ENCODE results near the gene UPF1. TPM values are rescaled to one million over a fixed set of nuclear protein-coding genes. Genes with fewer than 3 reads are reported as not detected.

UPF1 gene
- total RNA-seq, 1 donor from 2014 or later: 57.8 TPM

GRCh38 chr19:18792661-18793060 lies 39.1 kb upstream of the UPF1 start:
- H3K36me3 Mint-ChIP-seq (ENCODE audit: low read depth, unreplicated experiment): peaks cover 5% of the 10 kb centered on the region
- FAIRE-seq: no peak
- Histone ChIP-seq H3K9me3 (ENCODE audit: insufficient read depth, low read depth, low read length) (no peaks in the 10 kb centered on the region), H3K4me1 (ENCODE audit: insufficient read depth, low read length) (peaks cover 9% of the 10 kb centered on the region), H3K36me3 (ENCODE audit: insufficient read depth, low read length) (no peaks in the 10 kb centered on the region), H2AFZ (ENCODE audit: low read depth, low read length) (no peak overlapping the region), H3K9ac (ENCODE audit: low read length) (no peak overlapping the region), H4K20me1 (ENCODE audit: insufficient read depth, low read length) (peaks cover 8% of the 10 kb centered on the region), H3K79me2 (ENCODE audit: insufficient read depth, low read length) (no peaks in the 10 kb centered on the region), H3K27ac (ENCODE audit: low read depth, low read length) (no peak overlapping the region), H3K4me2 (ENCODE audit: low read length) (no peak overlapping the region), H3K4me3 (ENCODE audit: insufficient read depth, low read depth, low read length) (no peak overlapping the region), H3K27me3 (ENCODE audit: insufficient read depth, low read length) (peaks cover 50% of the 10 kb centered on the region)
- no peaks in the 10 kb centered on the region for H3K9me3 Mint-ChIP-seq (ENCODE audit: unreplicated experiment)
- TF ChIP-seq, protein P1, sequence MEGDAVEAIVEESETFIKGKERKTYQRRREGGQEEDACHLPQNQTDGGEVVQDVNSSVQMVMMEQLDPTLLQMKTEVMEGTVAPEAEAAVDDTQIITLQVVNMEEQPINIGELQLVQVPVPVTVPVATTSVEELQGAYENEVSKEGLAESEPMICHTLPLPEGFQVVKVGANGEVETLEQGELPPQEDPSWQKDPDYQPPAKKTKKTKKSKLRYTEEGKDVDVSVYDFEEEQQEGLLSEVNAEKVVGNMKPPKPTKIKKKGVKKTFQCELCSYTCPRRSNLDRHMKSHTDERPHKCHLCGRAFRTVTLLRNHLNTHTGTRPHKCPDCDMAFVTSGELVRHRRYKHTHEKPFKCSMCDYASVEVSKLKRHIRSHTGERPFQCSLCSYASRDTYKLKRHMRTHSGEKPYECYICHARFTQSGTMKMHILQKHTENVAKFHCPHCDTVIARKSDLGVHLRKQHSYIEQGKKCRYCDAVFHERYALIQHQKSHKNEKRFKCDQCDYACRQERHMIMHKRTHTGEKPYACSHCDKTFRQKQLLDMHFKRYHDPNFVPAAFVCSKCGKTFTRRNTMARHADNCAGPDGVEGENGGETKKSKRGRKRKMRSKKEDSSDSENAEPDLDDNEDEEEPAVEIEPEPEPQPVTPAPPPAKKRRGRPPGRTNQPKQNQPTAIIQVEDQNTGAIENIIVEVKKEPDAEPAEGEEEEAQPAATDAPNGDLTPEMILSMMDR (IDR thresholded peaks at IDR 0.05; ENCODE audit: insufficient read depth, low read depth, low read length): no peak
- TF ChIP-seq EZH2 (IDR thresholded peaks at IDR 0.05; ENCODE audit: insufficient read depth, low read length): no peak
- no peaks in the 10 kb centered on the region for H3K4me1 Mint-ChIP-seq (ENCODE audit: low read depth, unreplicated experiment)
- no peak for DNase-seq (ENCODE audit: low read depth)
- peaks cover 53% of the 10 kb centered on the region for H3K27me3 Mint-ChIP-seq (ENCODE audit: low read depth, unreplicated experiment)
- no peak overlapping the region for H3K27ac Mint-ChIP-seq (ENCODE audit: unreplicated experiment)
- no peak overlapping the region for H3K4me3 Mint-ChIP-seq (ENCODE audit: unreplicated experiment)

- Histone ChIP-seq H3K36me3 (ENCODE audit: insufficient read depth, low read length) (no peaks in the 10 kb centered on the region), H3K9ac (ENCODE audit: low read length) (no peak overlapping the region), H2AFZ (ENCODE audit: low read depth, low read length) (no peak overlapping the region), H3K27ac (ENCODE audit: low read depth, low read length) (no peak overlapping the region), H3K4me2 (ENCODE audit: low read length) (no peak overlapping the region), H3K4me1 (ENCODE audit: insufficient read depth, low read length) (peaks cover 9% of the 10 kb centered on the region), H3K27me3 (ENCODE audit: insufficient read depth, low read length) (peaks cover 49% of the 10 kb centered on the region), H4K20me1 (ENCODE audit: insufficient read depth, low read length) (peaks cover 8% of the 10 kb centered on the region), H3K79me2 (ENCODE audit: insufficient read depth, low read length) (no peaks in the 10 kb centered on the region), H3K4me3 (ENCODE audit: insufficient read depth, low read depth, low read length) (no peak overlapping the region), H3K9me3 (ENCODE audit: insufficient read depth, low read depth, low read length) (no peaks in the 10 kb centered on the region)
- DNase-seq (ENCODE audit: low read depth) (no peak), FAIRE-seq (no peak)
- Mint-ChIP-seq H3K4me1 (ENCODE audit: low read depth, unreplicated experiment) (no peaks in the 10 kb centered on the region), H3K4me3 (ENCODE audit: unreplicated experiment) (no peak overlapping the region), H3K27me3 (ENCODE audit: low read depth, unreplicated experiment) (peaks cover 54% of the 10 kb centered on the region), H3K36me3 (ENCODE audit: low read depth, unreplicated experiment) (peaks cover 5% of the 10 kb centered on the region), H3K9me3 (ENCODE audit: unreplicated experiment) (no peaks in the 10 kb centered on the region), H3K27ac (ENCODE audit: unreplicated experiment) (no peak overlapping the region)
- TF ChIP-seq EZH2 (IDR thresholded peaks at IDR 0.05; ENCODE audit: insufficient read depth, low read length): no peak
- TF ChIP-seq, protein P1 (IDR thresholded peaks at IDR 0.05; ENCODE audit: insufficient read depth, low read depth, low read length): no peak
Measured at GRCh38 chr19:18793144-18794028, 38.4 kb upstream of the UPF1 start.

DNA sequence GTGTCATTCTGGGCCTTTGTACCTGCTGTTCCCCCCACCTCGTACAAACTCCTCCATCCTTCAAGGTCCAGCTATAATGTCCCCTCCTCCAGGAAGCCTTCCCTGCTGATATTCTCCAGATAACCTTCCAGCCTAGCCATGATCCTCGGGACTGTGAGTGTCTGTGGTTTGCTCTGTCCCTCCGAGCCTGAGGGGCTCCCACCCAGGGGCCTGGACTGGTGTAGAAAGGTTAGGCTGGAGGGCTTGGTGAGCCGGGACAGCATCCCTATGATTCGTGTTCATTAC lies 37.8 kb upstream of the UPF1 start:
- FAIRE-seq: no peak

More for the DNA sequence above, 37.8 kb upstream of the UPF1 start:
- H3K9me3 ChIP-seq (ENCODE audit: insufficient read depth, low read depth, low read length): no peaks in the 10 kb centered on the region
- peaks cover 9% of the 10 kb centered on the region for H3K4me1 ChIP-seq (ENCODE audit: insufficient read depth, low read length)
- no peak for DNase-seq (ENCODE audit: low read depth)
- TF ChIP-seq, protein P1 (IDR thresholded peaks at IDR 0.05; ENCODE audit: insufficient read depth, low read depth, low read length): no peak
- TF ChIP-seq EZH2 (IDR thresholded peaks at IDR 0.05; ENCODE audit: insufficient read depth, low read length): no peak
- peaks cover 5% of the 10 kb centered on the region for H3K36me3 Mint-ChIP-seq (ENCODE audit: low read depth, unreplicated experiment)
- no peaks in the 10 kb centered on the region for H3K9me3 Mint-ChIP-seq (ENCODE audit: unreplicated experiment)
- peaks cover 5% of the 10 kb centered on the region for H4K20me1 ChIP-seq (ENCODE audit: insufficient read depth, low read length)
- H2AFZ ChIP-seq (ENCODE audit: low read depth, low read length): no peak overlapping the region
- no peak overlapping the region for H3K4me3 ChIP-seq (ENCODE audit: insufficient read depth, low read depth, low read length)
- H3K4me3 Mint-ChIP-seq (ENCODE audit: unreplicated experiment): no peak overlapping the region
- H3K27me3 Mint-ChIP-seq (ENCODE audit: low read depth, unreplicated experiment): peaks cover 52% of the 10 kb centered on the region
- H3K4me1 Mint-ChIP-seq (ENCODE audit: low read depth, unreplicated experiment): no peaks in the 10 kb centered on the region
- no peaks in the 10 kb centered on the region for H3K79me2 ChIP-seq (ENCODE audit: insufficient read depth, low read length)
- H3K27ac ChIP-seq (ENCODE audit: low read depth, low read length): no peak overlapping the region
- no peak overlapping the region for H3K9ac ChIP-seq (ENCODE audit: low read length)
- H3K36me3 ChIP-seq (ENCODE audit: insufficient read depth, low read length): no peaks in the 10 kb centered on the region
- peaks cover 45% of the 10 kb centered on the region for H3K27me3 ChIP-seq (ENCODE audit: insufficient read depth, low read length)
- no peak overlapping the region for H3K27ac Mint-ChIP-seq (ENCODE audit: unreplicated experiment)
- H3K4me2 ChIP-seq (ENCODE audit: low read length): no peak overlapping the region

All from astrocyte (in vitro differentiated cells and primary cell).